SK-N-SH treated with all-trans-retinoic acid at 6 μM for 48 hours (cell line): ENCODE measurements around the gene CYP19A1.

Experiments used
- ATAC-seq: fragments of 200-7000 bp; cut with Tn5 transposase; 3 replicates; pipeline ENCODE4 v1.9.1; 2020; ENCODE audit warnings: mild to moderate bottlenecking, moderate library complexity
- ARNTL ChIP-seq: fragments of 450-650 bp; formaldehyde crosslinking; IDR thresholded peaks from 2 replicates; pipeline ENCODE4 v1.5.0; 2020; ENCODE audit warnings: low read depth, mild to moderate bottlenecking, moderate library complexity, borderline replicate concordance
- CSDC2 ChIP-seq: fragments of 250-450 bp; sonication (Bioruptor Pico); IDR thresholded peaks from 2 replicates; pipeline ENCODE4 v1.5.0; 2020; ENCODE audit warnings: mild to moderate bottlenecking, moderate library complexity
- ESRRG ChIP-seq: fragments of 250-450 bp; sonication (Bioruptor Pico); IDR thresholded peaks from 2 replicates; pipeline ENCODE4 v1.6.1; 2021; ENCODE audit warnings: mild to moderate bottlenecking
- GLIS3 ChIP-seq: fragments of 250-450 bp; sonication (Bioruptor Pico); IDR thresholded peaks from 2 replicates; pipeline ENCODE4 v1.5.0; 2020; ENCODE audit warnings: mild to moderate bottlenecking, moderate library complexity
- ISL1 ChIP-seq: fragments of 250-450 bp; sonication (Bioruptor Pico); IDR thresholded peaks from 2 replicates; pipeline ENCODE4 v2.1.2; 2022; ENCODE audit warnings: mild to moderate bottlenecking, moderate library complexity
- OSR1 ChIP-seq: fragments of 250-450 bp; sonication (Bioruptor Pico); IDR thresholded peaks from 2 replicates; pipeline ENCODE4 v1.8.0; 2022; ENCODE audit warnings: moderate library complexity, mild to moderate bottlenecking, inconsistent platforms
- PPARA ChIP-seq: fragments of 250-450 bp; sonication (Bioruptor Pico); IDR thresholded peaks from 2 replicates; pipeline ENCODE4 v1.5.0; 2020; ENCODE audit warnings: mild to moderate bottlenecking, borderline replicate concordance
- RARB ChIP-seq: fragments of 250-450 bp; sonication (Bioruptor Pico); IDR thresholded peaks from 2 replicates; pipeline ENCODE4 v1.8.0; 2021; ENCODE audit warnings: mild to moderate bottlenecking, moderate library complexity
- SNAI2 ChIP-seq: fragments of 250-450 bp; sonication (Bioruptor Pico); IDR thresholded peaks from 2 replicates; pipeline ENCODE4 v1.5.0; 2020; ENCODE audit warnings: mild to moderate bottlenecking, moderate library complexity
- TCF4 ChIP-seq: fragments of 250-450 bp; sonication (Bioruptor Pico); IDR thresholded peaks from 2 replicates; pipeline ENCODE4 v1.8.0; 2021; ENCODE audit warnings: mild to moderate bottlenecking, moderate library complexity, borderline replicate concordance
- TOX ChIP-seq: fragments of 250-450 bp; sonication (Bioruptor Pico); IDR thresholded peaks from 2 replicates; pipeline ENCODE4 v1.8.0; 2021; ENCODE audit warnings: mild to moderate bottlenecking, moderate library complexity, borderline replicate concordance
- ZC3H10 ChIP-seq: fragments of 250-450 bp; sonication (Bioruptor Pico); IDR thresholded peaks from 2 replicates; pipeline ENCODE4 v1.5.1; 2021; ENCODE audit warnings: mild to moderate bottlenecking, moderate library complexity
- ZFP3 ChIP-seq: fragments of 250-450 bp; sonication (Bioruptor Pico); IDR thresholded peaks from 2 replicates; pipeline ENCODE4 v1.5.0; 2020; ENCODE audit warnings: mild to moderate bottlenecking, moderate library complexity
- ZFP30 ChIP-seq: fragments of 450-650 bp; formaldehyde crosslinking; IDR thresholded peaks from 2 replicates; pipeline ENCODE4 v1.5.0; 2022; ENCODE audit warnings: mild to moderate bottlenecking, moderate library complexity
- ZNF565 ChIP-seq: fragments of 450-650 bp; formaldehyde crosslinking; conservative IDR thresholded peaks from 2 replicates; pipeline ENCODE4 v1.5.0; 2020; ENCODE audit warnings: low read depth, mild to moderate bottlenecking, moderate library complexity
- ZNF70 ChIP-seq: fragments of 450-650 bp; formaldehyde crosslinking; IDR thresholded peaks from 2 replicates; pipeline ENCODE4 v1.5.0; 2020; ENCODE audit warnings: mild to moderate bottlenecking, moderate library complexity
- ZNF8 ChIP-seq: fragments of 450-650 bp; formaldehyde crosslinking; IDR thresholded peaks from 2 replicates; pipeline ENCODE4 v1.5.0; 2020; ENCODE audit warnings: mild to moderate bottlenecking, moderate library complexity
- TF ChIP-seq, protein P1 (sequence below): fragments of 250-450 bp; sonication (Bioruptor Pico); IDR thresholded peaks from 2 replicates; pipeline ENCODE4 v1.8.0; 2021; ENCODE audit warnings: low read depth, mild to moderate bottlenecking, moderate library complexity, borderline replicate concordance
- TF ChIP-seq, protein P2 (sequence below): fragments of 250-450 bp; sonication (Bioruptor Pico); IDR thresholded peaks from 2 replicates; pipeline ENCODE4 v1.5.0; 2020; ENCODE audit warnings: mild to moderate bottlenecking, moderate library complexity
- TF ChIP-seq, protein P3 (sequence below): fragments of 250-450 bp; sonication (Bioruptor Pico); IDR thresholded peaks from 2 replicates; pipeline ENCODE4 v1.5.1; 2020; ENCODE audit warnings: low read depth, mild to moderate bottlenecking, moderate library complexity
- TF ChIP-seq, protein P4 (sequence below): fragments of 250-450 bp; sonication (Bioruptor Pico); IDR thresholded peaks from 2 replicates; pipeline ENCODE4 v1.8.0; 2020; ENCODE audit warnings: mild to moderate bottlenecking, moderate library complexity, borderline replicate concordance
- TF ChIP-seq, protein P5 (sequence below): fragments of 250-450 bp; sonication (Bioruptor Pico); IDR thresholded peaks from 2 replicates; pipeline ENCODE4 v1.5.1; 2021; ENCODE audit warnings: mild to moderate bottlenecking, moderate library complexity

CYP19A1 gene

DNA sequence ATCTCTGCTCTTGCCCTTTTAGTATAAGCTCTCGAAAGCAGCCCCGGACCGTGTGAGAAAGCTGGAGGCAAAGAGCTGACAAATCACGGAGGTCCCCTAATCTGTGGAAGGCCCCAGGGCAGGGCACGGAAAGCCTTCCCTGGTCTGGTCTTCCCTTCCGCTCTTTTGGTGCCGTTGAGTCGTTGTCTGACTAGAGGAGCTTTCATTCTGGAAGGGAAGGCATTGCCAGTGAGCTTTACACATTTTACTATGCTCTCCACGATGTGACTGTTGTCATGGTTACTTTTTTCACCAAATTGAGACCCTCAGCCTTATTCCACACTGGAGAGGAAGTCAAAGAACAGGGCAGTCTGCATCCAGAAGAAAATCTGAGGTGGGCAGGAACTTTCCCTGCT, 71.7 kb downstream of the CYP19A1 start:
- no peak for ATAC-seq

DNA sequence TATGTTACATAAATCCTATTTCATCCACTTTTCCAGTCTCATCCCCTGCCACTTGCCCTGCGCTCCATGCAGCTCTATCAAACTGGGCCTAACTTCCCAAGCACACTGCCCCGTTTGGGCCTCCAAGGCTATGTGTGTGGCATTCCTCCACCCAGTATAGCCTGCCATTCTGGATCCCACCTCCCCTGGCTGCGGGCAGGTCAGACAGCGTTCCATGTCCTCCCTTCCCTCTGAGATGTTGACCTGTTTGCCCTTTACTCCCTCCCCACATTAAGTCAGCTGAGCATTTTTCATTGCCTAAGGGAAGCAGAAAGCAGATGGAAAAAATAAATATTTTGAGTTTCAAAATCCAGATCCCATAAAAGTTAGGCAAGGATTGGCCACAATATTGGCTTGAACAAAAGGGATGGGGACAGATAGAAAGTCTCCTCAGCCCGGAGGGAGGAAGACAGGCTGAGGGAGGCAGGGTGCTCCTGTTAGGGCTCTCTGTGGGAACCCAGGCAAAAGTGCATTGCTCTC, 73.3 kb downstream of the CYP19A1 start:
- no peak for TF ChIP-seq TOX
- TF ChIP-seq PPARA: no peak
- ATAC-seq: no peak

More for the DNA sequence above, 71.7 kb downstream of the CYP19A1 start:
- no peak for TF ChIP-seq RARB
- TF ChIP-seq ZNF70 (CRISPR knock-in tag): no peak
- no peak for TF ChIP-seq ARNTL
- TF ChIP-seq ZNF565 (CRISPR knock-in tag): no peak
- TF ChIP-seq, protein P1, sequence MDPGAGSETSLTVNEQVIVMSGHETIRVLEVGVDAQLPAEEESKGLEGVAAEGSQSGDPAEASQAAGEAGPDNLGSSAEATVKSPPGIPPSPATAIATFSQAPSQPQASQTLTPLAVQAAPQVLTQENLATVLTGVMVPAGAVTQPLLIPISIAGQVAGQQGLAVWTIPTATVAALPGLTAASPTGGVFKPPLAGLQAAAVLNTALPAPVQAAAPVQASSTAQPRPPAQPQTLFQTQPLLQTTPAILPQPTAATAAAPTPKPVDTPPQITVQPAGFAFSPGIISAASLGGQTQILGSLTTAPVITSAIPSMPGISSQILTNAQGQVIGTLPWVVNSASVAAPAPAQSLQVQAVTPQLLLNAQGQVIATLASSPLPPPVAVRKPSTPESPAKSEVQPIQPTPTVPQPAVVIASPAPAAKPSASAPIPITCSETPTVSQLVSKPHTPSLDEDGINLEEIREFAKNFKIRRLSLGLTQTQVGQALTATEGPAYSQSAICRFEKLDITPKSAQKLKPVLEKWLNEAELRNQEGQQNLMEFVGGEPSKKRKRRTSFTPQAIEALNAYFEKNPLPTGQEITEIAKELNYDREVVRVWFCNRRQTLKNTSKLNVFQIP: no peak
- TF ChIP-seq, protein P2, sequence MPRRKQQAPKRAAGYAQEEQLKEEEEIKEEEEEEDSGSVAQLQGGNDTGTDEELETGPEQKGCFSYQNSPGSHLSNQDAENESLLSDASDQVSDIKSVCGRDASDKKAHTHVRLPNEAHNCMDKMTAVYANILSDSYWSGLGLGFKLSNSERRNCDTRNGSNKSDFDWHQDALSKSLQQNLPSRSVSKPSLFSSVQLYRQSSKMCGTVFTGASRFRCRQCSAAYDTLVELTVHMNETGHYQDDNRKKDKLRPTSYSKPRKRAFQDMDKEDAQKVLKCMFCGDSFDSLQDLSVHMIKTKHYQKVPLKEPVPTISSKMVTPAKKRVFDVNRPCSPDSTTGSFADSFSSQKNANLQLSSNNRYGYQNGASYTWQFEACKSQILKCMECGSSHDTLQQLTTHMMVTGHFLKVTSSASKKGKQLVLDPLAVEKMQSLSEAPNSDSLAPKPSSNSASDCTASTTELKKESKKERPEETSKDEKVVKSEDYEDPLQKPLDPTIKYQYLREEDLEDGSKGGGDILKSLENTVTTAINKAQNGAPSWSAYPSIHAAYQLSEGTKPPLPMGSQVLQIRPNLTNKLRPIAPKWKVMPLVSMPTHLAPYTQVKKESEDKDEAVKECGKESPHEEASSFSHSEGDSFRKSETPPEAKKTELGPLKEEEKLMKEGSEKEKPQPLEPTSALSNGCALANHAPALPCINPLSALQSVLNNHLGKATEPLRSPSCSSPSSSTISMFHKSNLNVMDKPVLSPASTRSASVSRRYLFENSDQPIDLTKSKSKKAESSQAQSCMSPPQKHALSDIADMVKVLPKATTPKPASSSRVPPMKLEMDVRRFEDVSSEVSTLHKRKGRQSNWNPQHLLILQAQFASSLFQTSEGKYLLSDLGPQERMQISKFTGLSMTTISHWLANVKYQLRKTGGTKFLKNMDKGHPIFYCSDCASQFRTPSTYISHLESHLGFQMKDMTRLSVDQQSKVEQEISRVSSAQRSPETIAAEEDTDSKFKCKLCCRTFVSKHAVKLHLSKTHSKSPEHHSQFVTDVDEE (CRISPR knock-in tag): no peak
- TF ChIP-seq TOX: no peak
- no peak for TF ChIP-seq ZFP3 (CRISPR knock-in tag)
- TF ChIP-seq ZNF8 (CRISPR knock-in tag): no peak
- TF ChIP-seq ZFP30 (CRISPR knock-in tag): no peak
- no peak for TF ChIP-seq CSDC2 (CRISPR knock-in tag)
- TF ChIP-seq ESRRG (CRISPR knock-in tag): no peak
- TF ChIP-seq GLIS3: no peak
- TF ChIP-seq, protein P3, sequence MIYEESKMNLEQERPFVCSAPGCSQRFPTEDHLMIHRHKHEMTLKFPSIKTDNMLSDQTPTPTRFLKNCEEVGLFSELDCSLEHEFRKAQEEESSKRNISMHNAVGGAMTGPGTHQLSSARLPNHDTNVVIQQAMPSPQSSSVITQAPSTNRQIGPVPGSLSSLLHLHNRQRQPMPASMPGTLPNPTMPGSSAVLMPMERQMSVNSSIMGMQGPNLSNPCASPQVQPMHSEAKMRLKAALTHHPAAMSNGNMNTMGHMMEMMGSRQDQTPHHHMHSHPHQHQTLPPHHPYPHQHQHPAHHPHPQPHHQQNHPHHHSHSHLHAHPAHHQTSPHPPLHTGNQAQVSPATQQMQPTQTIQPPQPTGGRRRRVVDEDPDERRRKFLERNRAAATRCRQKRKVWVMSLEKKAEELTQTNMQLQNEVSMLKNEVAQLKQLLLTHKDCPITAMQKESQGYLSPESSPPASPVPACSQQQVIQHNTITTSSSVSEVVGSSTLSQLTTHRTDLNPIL (CRISPR knock-in tag): no peak
- no peak for TF ChIP-seq ISL1 (CRISPR knock-in tag)

DNA sequence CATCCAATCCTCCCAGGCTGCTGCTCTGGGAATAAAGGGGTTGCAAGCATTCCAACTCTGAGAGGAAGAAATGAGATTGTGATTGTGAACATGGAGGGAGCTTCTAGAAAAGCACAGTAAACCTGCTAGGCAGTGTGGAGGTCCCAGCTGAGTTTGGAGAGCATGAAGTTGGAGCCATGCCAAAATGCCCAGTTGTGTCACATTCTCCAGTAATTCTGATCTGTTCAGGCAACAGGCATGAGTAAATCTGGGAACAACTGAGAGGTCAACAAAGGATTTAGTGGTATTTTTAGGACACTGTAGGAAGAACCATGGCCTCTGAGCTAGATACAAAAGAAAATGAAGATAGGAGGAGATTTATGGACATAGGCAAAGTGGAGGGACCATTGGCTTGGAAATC, 74.7 kb downstream of the CYP19A1 start:
- TF ChIP-seq ZNF565 (CRISPR knock-in tag) (no peak), SNAI2 (CRISPR knock-in tag) (no peak), PPARA (no peak), ISL1 (CRISPR knock-in tag) (no peak), RARB (no peak), ZC3H10 (CRISPR knock-in tag) (no peak), ZNF8 (CRISPR knock-in tag) (no peak), TOX (no peak), ZFP3 (CRISPR knock-in tag) (no peak), ZFP30 (CRISPR knock-in tag) (no peak), GLIS3 (no peak), TCF4 (CRISPR knock-in tag) (no peak), ZNF70 (CRISPR knock-in tag) (no peak), OSR1 (CRISPR knock-in tag) (no peak)
- TF ChIP-seq, protein P4, sequence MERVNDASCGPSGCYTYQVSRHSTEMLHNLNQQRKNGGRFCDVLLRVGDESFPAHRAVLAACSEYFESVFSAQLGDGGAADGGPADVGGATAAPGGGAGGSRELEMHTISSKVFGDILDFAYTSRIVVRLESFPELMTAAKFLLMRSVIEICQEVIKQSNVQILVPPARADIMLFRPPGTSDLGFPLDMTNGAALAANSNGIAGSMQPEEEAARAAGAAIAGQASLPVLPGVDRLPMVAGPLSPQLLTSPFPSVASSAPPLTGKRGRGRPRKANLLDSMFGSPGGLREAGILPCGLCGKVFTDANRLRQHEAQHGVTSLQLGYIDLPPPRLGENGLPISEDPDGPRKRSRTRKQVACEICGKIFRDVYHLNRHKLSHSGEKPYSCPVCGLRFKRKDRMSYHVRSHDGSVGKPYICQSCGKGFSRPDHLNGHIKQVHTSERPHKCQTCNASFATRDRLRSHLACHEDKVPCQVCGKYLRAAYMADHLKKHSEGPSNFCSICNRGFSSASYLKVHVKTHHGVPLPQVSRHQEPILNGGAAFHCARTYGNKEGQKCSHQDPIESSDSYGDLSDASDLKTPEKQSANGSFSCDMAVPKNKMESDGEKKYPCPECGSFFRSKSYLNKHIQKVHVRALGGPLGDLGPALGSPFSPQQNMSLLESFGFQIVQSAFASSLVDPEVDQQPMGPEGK (CRISPR knock-in tag): no peak
- TF ChIP-seq, protein P1: no peak
- TF ChIP-seq, protein P3 (CRISPR knock-in tag): no peak
- TF ChIP-seq, protein P5, sequence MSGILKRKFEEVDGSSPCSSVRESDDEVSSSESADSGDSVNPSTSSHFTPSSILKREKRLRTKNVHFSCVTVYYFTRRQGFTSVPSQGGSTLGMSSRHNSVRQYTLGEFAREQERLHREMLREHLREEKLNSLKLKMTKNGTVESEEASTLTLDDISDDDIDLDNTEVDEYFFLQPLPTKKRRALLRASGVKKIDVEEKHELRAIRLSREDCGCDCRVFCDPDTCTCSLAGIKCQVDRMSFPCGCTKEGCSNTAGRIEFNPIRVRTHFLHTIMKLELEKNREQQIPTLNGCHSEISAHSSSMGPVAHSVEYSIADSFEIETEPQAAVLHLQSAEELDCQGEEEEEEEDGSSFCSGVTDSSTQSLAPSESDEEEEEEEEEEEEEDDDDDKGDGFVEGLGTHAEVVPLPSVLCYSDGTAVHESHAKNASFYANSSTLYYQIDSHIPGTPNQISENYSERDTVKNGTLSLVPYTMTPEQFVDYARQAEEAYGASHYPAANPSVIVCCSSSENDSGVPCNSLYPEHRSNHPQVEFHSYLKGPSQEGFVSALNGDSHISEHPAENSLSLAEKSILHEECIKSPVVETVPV (CRISPR knock-in tag): no peak
- no peak for ATAC-seq
